ENCODE results near the gene PACSIN1.
A peak's percentile ranks its signal among the peaks of the same experiment; 100 is the strongest.

Gene PACSIN1

DNA sequence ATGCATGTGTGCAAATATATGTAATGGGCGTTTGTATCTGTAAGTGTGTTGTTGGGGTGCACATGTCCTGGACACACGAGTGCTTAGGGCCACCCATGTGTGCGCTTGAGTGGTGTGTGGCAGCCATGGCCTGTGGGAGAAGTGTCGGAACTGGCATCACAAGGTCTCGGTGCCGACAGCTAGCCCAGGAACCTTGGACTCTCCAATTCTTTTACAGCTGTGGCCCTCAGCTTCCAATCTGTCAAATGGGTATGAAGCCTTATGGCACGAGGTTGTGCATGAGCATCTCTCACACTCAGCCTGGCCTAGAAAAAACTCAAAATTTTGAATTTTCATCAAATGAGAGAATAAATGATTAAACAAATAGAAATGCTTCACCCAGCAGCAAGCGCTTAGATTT, 48.2 kb downstream of the PACSIN1 start:
- Histone ChIP-seq H3K79me2 (ENCODE audit: low read length) (no peaks in the 10 kb centered on the region), H3K36me3 (replicated peaks; ENCODE audit: low read depth, low read length) (no peaks in the 10 kb centered on the region), H3K4me3 (ENCODE audit: low read length) (peak overlapping the region; percentile 31; the same call in 1 of the 2 replicates), H3K9me3 (ENCODE audit: insufficient read depth, low read length) (no peaks in the 10 kb centered on the region), H3K27me3 (ENCODE audit: low read depth, low read length) (no peaks in the 10 kb centered on the region), H3K4me1 (ENCODE audit: low read length) (no peaks in the 10 kb centered on the region), H3K4me2 (ENCODE audit: low read length) (peak overlapping the region; percentile 49), H2AFZ (ENCODE audit: low read depth, low read length) (no peak overlapping the region), H3K27ac (ENCODE audit: low read length) (no peak overlapping the region), H4K20me1 (ENCODE audit: insufficient read depth, low read length) (no peaks in the 10 kb centered on the region), H3K9ac (ENCODE audit: low read length) (no peak overlapping the region)
- TF ChIP-seq, protein P1, sequence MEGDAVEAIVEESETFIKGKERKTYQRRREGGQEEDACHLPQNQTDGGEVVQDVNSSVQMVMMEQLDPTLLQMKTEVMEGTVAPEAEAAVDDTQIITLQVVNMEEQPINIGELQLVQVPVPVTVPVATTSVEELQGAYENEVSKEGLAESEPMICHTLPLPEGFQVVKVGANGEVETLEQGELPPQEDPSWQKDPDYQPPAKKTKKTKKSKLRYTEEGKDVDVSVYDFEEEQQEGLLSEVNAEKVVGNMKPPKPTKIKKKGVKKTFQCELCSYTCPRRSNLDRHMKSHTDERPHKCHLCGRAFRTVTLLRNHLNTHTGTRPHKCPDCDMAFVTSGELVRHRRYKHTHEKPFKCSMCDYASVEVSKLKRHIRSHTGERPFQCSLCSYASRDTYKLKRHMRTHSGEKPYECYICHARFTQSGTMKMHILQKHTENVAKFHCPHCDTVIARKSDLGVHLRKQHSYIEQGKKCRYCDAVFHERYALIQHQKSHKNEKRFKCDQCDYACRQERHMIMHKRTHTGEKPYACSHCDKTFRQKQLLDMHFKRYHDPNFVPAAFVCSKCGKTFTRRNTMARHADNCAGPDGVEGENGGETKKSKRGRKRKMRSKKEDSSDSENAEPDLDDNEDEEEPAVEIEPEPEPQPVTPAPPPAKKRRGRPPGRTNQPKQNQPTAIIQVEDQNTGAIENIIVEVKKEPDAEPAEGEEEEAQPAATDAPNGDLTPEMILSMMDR (IDR thresholded peaks at IDR 0.05; ENCODE audit: low read depth, low read length): no peak
- TF ChIP-seq EZH2phosphoT487 (IDR thresholded peaks at IDR 0.05; ENCODE audit: low read depth): no peak

DNA sequence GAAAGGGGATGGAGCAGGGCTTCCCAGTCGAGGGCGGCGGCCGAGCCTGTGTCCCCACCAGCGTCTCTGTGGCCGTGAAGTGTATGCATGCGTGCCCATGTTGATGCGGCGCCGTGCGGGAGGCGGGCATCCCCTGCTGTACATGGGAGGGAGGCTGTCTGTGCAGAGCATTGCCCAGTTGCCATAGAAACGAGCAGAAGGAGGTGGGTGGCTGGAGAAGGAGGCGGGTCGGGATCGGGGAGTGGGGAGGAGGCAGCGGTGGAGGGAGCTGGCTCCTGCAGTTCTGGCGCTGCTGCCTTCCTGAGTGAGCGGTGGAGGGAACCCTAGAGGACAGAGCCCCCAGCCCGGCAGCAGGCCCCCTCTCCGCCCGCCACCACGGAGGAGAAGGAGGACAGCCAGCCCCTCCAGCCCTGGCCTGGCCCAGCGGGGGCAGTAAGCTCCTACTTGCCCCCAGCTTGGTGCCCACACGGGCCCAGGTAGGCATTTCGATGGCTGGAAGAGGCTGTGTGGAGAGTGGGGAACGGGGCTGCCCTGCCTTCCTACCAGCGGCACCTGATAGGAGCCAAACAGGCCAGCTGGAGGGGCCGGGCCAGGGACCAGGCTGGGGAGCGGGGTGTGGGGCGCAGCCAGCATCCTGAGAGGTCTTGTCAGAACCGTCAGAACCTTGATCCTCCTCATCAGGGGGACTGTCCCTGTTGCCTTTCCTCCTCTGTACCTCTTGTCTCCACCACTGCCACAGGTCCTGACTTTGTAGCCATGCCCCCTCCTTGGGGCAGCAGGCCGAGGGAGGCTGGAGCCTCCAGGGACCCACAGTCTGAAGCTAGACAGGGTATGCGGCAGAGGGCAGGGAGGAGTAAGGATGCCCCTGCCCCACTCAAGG, 49.0 kb downstream of the PACSIN1 start:
- Histone ChIP-seq H2AFZ (ENCODE audit: low read depth, low read length) (no peak overlapping the region), H3K9ac (ENCODE audit: low read length) (no peak overlapping the region), H3K4me2 (ENCODE audit: low read length) (peak overlapping the region; percentile 49), H3K4me1 (ENCODE audit: low read length) (no peaks in the 10 kb centered on the region), H4K20me1 (ENCODE audit: insufficient read depth, low read length) (no peaks in the 10 kb centered on the region), H3K4me3 (ENCODE audit: low read length) (peak overlapping the region; percentile 31), H3K36me3 (replicated peaks; ENCODE audit: low read depth, low read length) (no peaks in the 10 kb centered on the region), H3K9me3 (ENCODE audit: insufficient read depth, low read length) (no peaks in the 10 kb centered on the region), H3K27ac (ENCODE audit: low read length) (no peak overlapping the region), H3K79me2 (ENCODE audit: low read length) (no peaks in the 10 kb centered on the region), H3K27me3 (ENCODE audit: low read depth, low read length) (no peaks in the 10 kb centered on the region)
- TF ChIP-seq, protein P1 (IDR thresholded peaks at IDR 0.05; ENCODE audit: low read depth, low read length): peak; percentile 41
- TF ChIP-seq EZH2phosphoT487 (IDR thresholded peaks at IDR 0.05; ENCODE audit: low read depth): no peak

DNA sequence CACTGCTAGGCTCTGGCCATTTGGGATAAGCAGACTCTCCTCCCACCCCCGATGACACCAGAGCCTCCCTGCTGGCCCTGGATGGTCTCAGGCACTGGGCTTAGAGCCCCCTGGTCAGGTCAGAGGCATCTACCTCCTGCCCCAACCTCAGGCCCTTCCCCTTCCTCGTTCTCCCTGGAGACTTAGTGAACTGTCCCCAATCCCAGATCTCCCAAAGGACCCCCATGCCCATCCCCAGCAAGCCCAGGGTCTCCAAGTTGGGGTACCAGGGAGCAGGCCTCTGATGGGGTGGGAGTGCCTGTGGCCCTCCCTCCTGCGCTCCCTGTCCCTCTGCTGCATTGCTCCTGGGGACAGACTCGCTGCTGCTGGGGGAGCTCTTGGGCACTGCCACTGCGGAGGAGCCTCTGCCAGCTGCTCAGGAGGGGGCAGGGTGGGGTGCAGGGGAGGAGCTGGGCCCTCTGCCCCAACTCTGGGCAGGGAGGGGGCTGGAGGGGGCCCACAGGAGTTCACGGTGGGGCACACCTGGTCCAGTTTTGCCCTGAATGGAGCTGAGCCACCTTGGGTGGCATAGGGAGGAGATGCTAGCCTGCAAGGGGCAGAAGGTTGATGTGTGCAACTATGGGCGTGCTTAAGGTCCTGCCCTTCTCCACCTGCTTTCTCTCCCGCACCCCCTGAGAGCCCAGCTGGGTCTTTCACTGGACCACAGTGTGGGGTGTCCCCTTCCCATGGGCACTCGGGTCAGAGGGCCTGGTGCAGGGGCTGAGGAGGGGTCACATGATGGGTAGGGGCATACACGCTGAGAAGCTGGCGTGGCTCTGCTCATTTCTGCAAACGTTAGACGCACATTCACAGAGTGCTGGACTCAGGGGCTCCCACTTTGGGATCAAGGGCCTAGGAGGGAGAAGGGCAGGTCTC, 49.9 kb downstream of the PACSIN1 start:
- TF ChIP-seq EZH2phosphoT487 (IDR thresholded peaks at IDR 0.05; ENCODE audit: low read depth): no peak
- TF ChIP-seq, protein P1 (IDR thresholded peaks at IDR 0.05; ENCODE audit: low read depth, low read length): no peak

More for the DNA sequence above, 49.9 kb downstream of the PACSIN1 start:
- Histone ChIP-seq H3K4me2 (ENCODE audit: low read length) (no peak overlapping the region), H3K4me1 (ENCODE audit: low read length) (no peaks in the 10 kb centered on the region), H3K4me3 (ENCODE audit: low read length) (no peak overlapping the region), H4K20me1 (ENCODE audit: insufficient read depth, low read length) (no peaks in the 10 kb centered on the region), H3K36me3 (replicated peaks; ENCODE audit: low read depth, low read length) (no peaks in the 10 kb centered on the region), H2AFZ (ENCODE audit: low read depth, low read length) (no peak overlapping the region), H3K9me3 (ENCODE audit: insufficient read depth, low read length) (no peaks in the 10 kb centered on the region), H3K27me3 (ENCODE audit: low read depth, low read length) (no peaks in the 10 kb centered on the region), H3K27ac (ENCODE audit: low read length) (no peak overlapping the region), H3K9ac (ENCODE audit: low read length) (no peak overlapping the region), H3K79me2 (ENCODE audit: low read length) (no peaks in the 10 kb centered on the region)
